Measurements from ENCODE around the gene IGFBP7. TPM values are rescaled to one million over a fixed set of nuclear protein-coding genes. Genes with fewer than 3 reads are reported as not detected.

IGFBP7 gene
- total RNA-seq, 1 donor from 2014 or later: 66.8 TPM

- Histone ChIP-seq H3K4me1 (ENCODE audit: control insufficient read depth in 3 of 3, insufficient read depth in 3 of 3, low read length in 3 of 3) (peaks cover 0 to 6% (median 0%) of the 10 kb centered on the region in 3 donors), H3K27ac (ENCODE audit: low read depth, low read length) (no peak overlapping the region), H3K27me3 (ENCODE audit: control insufficient read depth in 3 of 3, insufficient read depth in 3 of 3, low read length in 3 of 3) (no peaks in the 10 kb centered on the region), H3K4me3 (ENCODE audit: low read length in 3 of 3) (no peak overlapping the region), H3K9ac (ENCODE audit: low read depth in 1 of 3, low read length in 3 of 3) (no peak overlapping the region), H3K9me3 (ENCODE audit: control insufficient read depth in 3 of 3, low read length in 3 of 3) (no peaks in the 10 kb centered on the region), H3K36me3 (ENCODE audit: control insufficient read depth in 3 of 3, insufficient read depth in 3 of 3, low read length in 3 of 3) (no peaks in the 10 kb centered on the region)
Observed at GRCh38 chr4:57132743-57133137, 22.6 kb upstream of the IGFBP7 start.

- H3K4me3 ChIP-seq (ENCODE audit: low read length in 3 of 3): no peak overlapping the region
- no peaks in the 10 kb centered on the region for H3K36me3 ChIP-seq (ENCODE audit: control insufficient read depth in 3 of 3, insufficient read depth in 3 of 3, low read length in 3 of 3)
- no peak overlapping the region for H3K27ac ChIP-seq (ENCODE audit: low read depth, low read length)
- no peak overlapping the region for H3K9ac ChIP-seq (ENCODE audit: low read depth in 1 of 3, low read length in 3 of 3)
- peaks cover 0 to 6% (median 0%) of the 10 kb centered on the region in 3 donors for H3K4me1 ChIP-seq (ENCODE audit: control insufficient read depth in 3 of 3, insufficient read depth in 3 of 3, low read length in 3 of 3)
- no peaks in the 10 kb centered on the region for H3K27me3 ChIP-seq (ENCODE audit: control insufficient read depth in 3 of 3, insufficient read depth in 3 of 3, low read length in 3 of 3)
- H3K9me3 ChIP-seq (ENCODE audit: control insufficient read depth in 3 of 3, low read length in 3 of 3): peaks cover 0 to 2% (median 0%) of the 10 kb centered on the region in 3 donors
Observed at GRCh38 chr4:57131849-57132742, 21.9 kb upstream of the IGFBP7 start.

GRCh38 chr4:57129477-57129876 lies 19.3 kb upstream of the IGFBP7 start:
- Histone ChIP-seq H3K27ac (ENCODE audit: low read depth, low read length) (no peak overlapping the region), H3K9ac (ENCODE audit: low read depth in 1 of 3, low read length in 3 of 3) (no peak overlapping the region), H3K4me3 (ENCODE audit: low read length in 3 of 3) (no peak overlapping the region), H3K27me3 (ENCODE audit: control insufficient read depth in 3 of 3, insufficient read depth in 3 of 3, low read length in 3 of 3) (no peaks in the 10 kb centered on the region), H3K9me3 (ENCODE audit: control insufficient read depth in 3 of 3, low read length in 3 of 3) (peaks cover 0 to 2% (median 0%) of the 10 kb centered on the region in 3 donors), H3K4me1 (ENCODE audit: control insufficient read depth in 3 of 3, insufficient read depth in 3 of 3, low read length in 3 of 3) (peaks cover 0 to 6% (median 0%) of the 10 kb centered on the region in 3 donors), H3K36me3 (ENCODE audit: control insufficient read depth in 3 of 3, insufficient read depth in 3 of 3, low read length in 3 of 3) (no peaks in the 10 kb centered on the region)

GRCh38 chr4:57127361-57127760 lies 17.2 kb upstream of the IGFBP7 start:
- no peaks in the 10 kb centered on the region for H3K27me3 ChIP-seq (ENCODE audit: control insufficient read depth in 3 of 3, insufficient read depth in 3 of 3, low read length in 3 of 3)
- peaks cover 0 to 5% (median 0%) of the 10 kb centered on the region in 3 donors for H3K4me1 ChIP-seq (ENCODE audit: control insufficient read depth in 3 of 3, insufficient read depth in 3 of 3, low read length in 3 of 3)
- H3K36me3 ChIP-seq (ENCODE audit: control insufficient read depth in 3 of 3, insufficient read depth in 3 of 3, low read length in 3 of 3): no peaks in the 10 kb centered on the region
- no peak overlapping the region for H3K27ac ChIP-seq (ENCODE audit: low read depth, low read length)
- peaks cover 2 to 5% (median 5%) of the 10 kb centered on the region in 3 donors for H3K9me3 ChIP-seq (ENCODE audit: control insufficient read depth in 3 of 3, low read length in 3 of 3)
- no peak overlapping the region for H3K4me3 ChIP-seq (ENCODE audit: low read length in 3 of 3)
- H3K9ac ChIP-seq (ENCODE audit: low read depth in 1 of 3, low read length in 3 of 3): no peak overlapping the region

GRCh38 chr4:57125996-57126395 lies 15.8 kb upstream of the IGFBP7 start:
- no peak overlapping the region for H3K4me3 ChIP-seq (ENCODE audit: low read length in 3 of 3)
- H3K9me3 ChIP-seq (ENCODE audit: control insufficient read depth in 3 of 3, low read length in 3 of 3): peaks cover 2 to 5% (median 5%) of the 10 kb centered on the region in 3 donors
- H3K4me1 ChIP-seq (ENCODE audit: control insufficient read depth in 3 of 3, insufficient read depth in 3 of 3, low read length in 3 of 3): no peaks in the 10 kb centered on the region
- H3K9ac ChIP-seq (ENCODE audit: low read depth in 1 of 3, low read length in 3 of 3): no peak overlapping the region
- no peaks in the 10 kb centered on the region for H3K36me3 ChIP-seq (ENCODE audit: control insufficient read depth in 3 of 3, insufficient read depth in 3 of 3, low read length in 3 of 3)
- H3K27me3 ChIP-seq (ENCODE audit: control insufficient read depth in 3 of 3, insufficient read depth in 3 of 3, low read length in 3 of 3): no peaks in the 10 kb centered on the region
- no peak overlapping the region for H3K27ac ChIP-seq (ENCODE audit: low read depth, low read length)

GRCh38 chr4:57124145-57124544 lies 14.0 kb upstream of the IGFBP7 start:
- peaks cover 0 to 3% (median 3%) of the 10 kb centered on the region in 3 donors for H3K4me1 ChIP-seq (ENCODE audit: control insufficient read depth in 3 of 3, insufficient read depth in 3 of 3, low read length in 3 of 3)
- H3K9ac ChIP-seq (ENCODE audit: low read depth in 1 of 3, low read length in 3 of 3): no peak overlapping the region
- no peaks in the 10 kb centered on the region for H3K36me3 ChIP-seq (ENCODE audit: control insufficient read depth in 3 of 3, insufficient read depth in 3 of 3, low read length in 3 of 3)
- H3K4me3 ChIP-seq (ENCODE audit: low read length in 3 of 3): no peak overlapping the region
- peaks cover 2 to 5% (median 5%) of the 10 kb centered on the region in 3 donors for H3K9me3 ChIP-seq (ENCODE audit: control insufficient read depth in 3 of 3, low read length in 3 of 3)
- H3K27me3 ChIP-seq (ENCODE audit: control insufficient read depth in 3 of 3, insufficient read depth in 3 of 3, low read length in 3 of 3): no peaks in the 10 kb centered on the region
- no peak overlapping the region for H3K27ac ChIP-seq (ENCODE audit: low read depth, low read length)

- Histone ChIP-seq H3K9ac (ENCODE audit: low read depth in 1 of 3, low read length in 3 of 3) (no peak overlapping the region), H3K4me1 (ENCODE audit: control insufficient read depth in 3 of 3, insufficient read depth in 3 of 3, low read length in 3 of 3) (peaks cover 3 to 10% (median 7%) of the 10 kb centered on the region in 3 donors), H3K4me3 (ENCODE audit: low read length in 3 of 3) (no peak overlapping the region), H3K27ac (ENCODE audit: low read depth, low read length) (no peak overlapping the region), H3K9me3 (ENCODE audit: control insufficient read depth in 3 of 3, low read length in 3 of 3) (peaks cover 2 to 5% (median 5%) of the 10 kb centered on the region in 3 donors), H3K36me3 (ENCODE audit: control insufficient read depth in 3 of 3, insufficient read depth in 3 of 3, low read length in 3 of 3) (no peaks in the 10 kb centered on the region), H3K27me3 (ENCODE audit: control insufficient read depth in 3 of 3, insufficient read depth in 3 of 3, low read length in 3 of 3) (no peaks in the 10 kb centered on the region)
Observed at GRCh38 chr4:57122959-57123358, 12.8 kb upstream of the IGFBP7 start.

GRCh38 chr4:57119054-57119651 lies 9.0 kb upstream of the IGFBP7 start:
- Histone ChIP-seq H3K9me3 (ENCODE audit: control insufficient read depth in 3 of 3, low read length in 3 of 3) (peaks cover 0 to 5% (median 5%) of the 10 kb centered on the region in 3 donors), H3K27ac (ENCODE audit: low read depth, low read length) (peak overlapping the region; percentile 45), H3K4me1 (ENCODE audit: control insufficient read depth in 3 of 3, insufficient read depth in 3 of 3, low read length in 3 of 3) (peaks cover 3 to 10% (median 7%) of the 10 kb centered on the region in 3 donors), H3K36me3 (ENCODE audit: control insufficient read depth in 3 of 3, insufficient read depth in 3 of 3, low read length in 3 of 3) (no peaks in the 10 kb centered on the region), H3K9ac (ENCODE audit: low read depth in 1 of 3, low read length in 3 of 3) (peak overlapping the region in 2 of 3 donors; percentile 54 to 58), H3K4me3 (ENCODE audit: low read length in 3 of 3) (peak overlapping the region in 2 of 3 donors; percentile 36 to 54), H3K27me3 (ENCODE audit: control insufficient read depth in 3 of 3, insufficient read depth in 3 of 3, low read length in 3 of 3) (no peaks in the 10 kb centered on the region)

- Histone ChIP-seq H3K9ac (ENCODE audit: low read depth in 1 of 3, low read length in 3 of 3) (no peak overlapping the region), H3K9me3 (ENCODE audit: control insufficient read depth in 3 of 3, low read length in 3 of 3) (no peaks in the 10 kb centered on the region), H3K27me3 (ENCODE audit: control insufficient read depth in 3 of 3, insufficient read depth in 3 of 3, low read length in 3 of 3) (no peaks in the 10 kb centered on the region), H3K36me3 (ENCODE audit: control insufficient read depth in 3 of 3, insufficient read depth in 3 of 3, low read length in 3 of 3) (no peaks in the 10 kb centered on the region), H3K4me1 (ENCODE audit: control insufficient read depth in 3 of 3, insufficient read depth in 3 of 3, low read length in 3 of 3) (peaks cover 3 to 10% (median 7%) of the 10 kb centered on the region in 3 donors), H3K27ac (ENCODE audit: low read depth, low read length) (no peak overlapping the region), H3K4me3 (ENCODE audit: low read length in 3 of 3) (no peak overlapping the region)
Observed at GRCh38 chr4:57117491-57117890, 7.3 kb upstream of the IGFBP7 start.

GRCh38 chr4:57116245-57116644 lies 6.1 kb upstream of the IGFBP7 start:
- Histone ChIP-seq H3K9me3 (ENCODE audit: control insufficient read depth in 3 of 3, low read length in 3 of 3) (no peaks in the 10 kb centered on the region), H3K4me1 (ENCODE audit: control insufficient read depth in 3 of 3, insufficient read depth in 3 of 3, low read length in 3 of 3) (peaks cover 3 to 11% (median 7%) of the 10 kb centered on the region in 3 donors), H3K4me3 (ENCODE audit: low read length in 3 of 3) (no peak overlapping the region), H3K27ac (ENCODE audit: low read depth, low read length) (no peak overlapping the region), H3K9ac (ENCODE audit: low read depth in 1 of 3, low read length in 3 of 3) (no peak overlapping the region), H3K36me3 (ENCODE audit: control insufficient read depth in 3 of 3, insufficient read depth in 3 of 3, low read length in 3 of 3) (no peaks in the 10 kb centered on the region), H3K27me3 (ENCODE audit: control insufficient read depth in 3 of 3, insufficient read depth in 3 of 3, low read length in 3 of 3) (no peaks in the 10 kb centered on the region)
